OCI-LY3 (cell line): ENCODE measurements around the gene ADGRL1.
"Not testable (repeated sequence)": the region's sequence is repeated elsewhere in the genome, so short reads cannot be mapped to it uniquely, and the experiment has no call there.

Experiments used
- EZH2phosphoT487 ChIP-seq: fragments of 200-600 bp; shearing (Covaris generic); IDR thresholded peaks from 2 replicates; pipeline ENCODE4 v1.6.1; 2018; ENCODE audit warnings: antibody characterized with exemption, mixed run types, low read depth
- TF ChIP-seq, protein P1 (sequence below): fragments of 200-600, 300-600 bp; sonication (generic); IDR thresholded peaks from 2 replicates; pipeline ENCODE4 v1.5.1; 2014; ENCODE audit warnings: antibody characterized with exemption, low read length, low read depth

DNA sequence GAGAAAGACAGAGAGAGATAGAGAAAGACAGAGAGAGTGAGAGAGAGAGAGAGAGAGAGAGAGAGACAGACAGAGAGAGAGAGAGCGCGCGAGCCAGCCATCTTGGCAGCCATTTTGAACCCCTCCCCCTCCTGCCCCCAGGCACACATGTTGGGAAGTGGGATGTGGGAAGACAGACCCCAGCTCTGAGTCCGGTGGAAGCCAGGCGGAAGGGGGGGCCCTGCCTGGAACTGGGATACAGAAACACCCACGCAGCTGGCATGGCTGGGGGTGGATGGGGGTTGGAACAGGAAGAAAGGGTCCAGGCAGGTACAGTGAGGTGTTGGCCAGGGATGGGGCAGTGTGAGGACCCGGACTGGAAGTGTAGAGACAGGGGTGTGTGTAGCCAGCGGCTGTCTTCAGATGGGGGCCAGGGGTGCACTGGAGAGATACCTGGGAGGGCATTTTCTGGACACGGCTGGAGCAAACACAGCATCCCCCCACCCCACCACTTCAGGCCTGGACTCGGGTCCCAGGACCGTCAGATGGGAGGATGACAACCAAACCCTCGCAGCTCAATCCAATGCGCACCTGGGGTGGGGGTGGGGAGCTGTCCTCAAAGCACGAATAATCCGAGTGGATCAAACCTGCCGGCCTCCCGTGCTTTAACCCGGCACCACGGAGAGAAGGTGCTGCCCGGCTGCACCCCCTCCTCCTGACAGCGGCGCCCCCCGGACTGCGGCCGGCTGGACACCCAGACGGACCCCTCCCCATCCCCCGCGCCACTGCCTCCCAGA lies 1.1 kb downstream of the ADGRL1 start:
- TF ChIP-seq, protein P1, sequence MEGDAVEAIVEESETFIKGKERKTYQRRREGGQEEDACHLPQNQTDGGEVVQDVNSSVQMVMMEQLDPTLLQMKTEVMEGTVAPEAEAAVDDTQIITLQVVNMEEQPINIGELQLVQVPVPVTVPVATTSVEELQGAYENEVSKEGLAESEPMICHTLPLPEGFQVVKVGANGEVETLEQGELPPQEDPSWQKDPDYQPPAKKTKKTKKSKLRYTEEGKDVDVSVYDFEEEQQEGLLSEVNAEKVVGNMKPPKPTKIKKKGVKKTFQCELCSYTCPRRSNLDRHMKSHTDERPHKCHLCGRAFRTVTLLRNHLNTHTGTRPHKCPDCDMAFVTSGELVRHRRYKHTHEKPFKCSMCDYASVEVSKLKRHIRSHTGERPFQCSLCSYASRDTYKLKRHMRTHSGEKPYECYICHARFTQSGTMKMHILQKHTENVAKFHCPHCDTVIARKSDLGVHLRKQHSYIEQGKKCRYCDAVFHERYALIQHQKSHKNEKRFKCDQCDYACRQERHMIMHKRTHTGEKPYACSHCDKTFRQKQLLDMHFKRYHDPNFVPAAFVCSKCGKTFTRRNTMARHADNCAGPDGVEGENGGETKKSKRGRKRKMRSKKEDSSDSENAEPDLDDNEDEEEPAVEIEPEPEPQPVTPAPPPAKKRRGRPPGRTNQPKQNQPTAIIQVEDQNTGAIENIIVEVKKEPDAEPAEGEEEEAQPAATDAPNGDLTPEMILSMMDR: not testable (repeated sequence)
- TF ChIP-seq EZH2phosphoT487: not testable (repeated sequence)
